Measurements from ENCODE around the gene NFE2L1.
A peak's percentile ranks its signal among the peaks of the same experiment; 100 is the strongest.

NFE2L1 gene

GRCh38 chr17:48006936-48007709 lies 41.0 kb upstream of the NFE2L1 start:
- Histone ChIP-seq H3K9me3 (replicated peaks in 1 of 2; ENCODE audit: control insufficient read depth in 2 of 2, insufficient read depth in 1 of 2, low read depth in 1 of 2, low read length in 2 of 2) (no peaks in the 10 kb centered on the region), H3K23ac (ENCODE audit: low read depth, low read length, poor library complexity) (no peak overlapping the region), H3K4me1 (ENCODE audit: control insufficient read depth in 2 of 2, insufficient read depth in 1 of 2, low read depth in 1 of 2, low read length in 2 of 2) (peaks cover 35 to 51% of the 10 kb centered on the region in 2 donors), H3K14ac (ENCODE audit: low read length) (no peak overlapping the region), H2BK15ac (ENCODE audit: low read length) (no peak overlapping the region), H3K79me1 (ENCODE audit: low read depth, low read length) (no peaks in the 10 kb centered on the region), H4K91ac (ENCODE audit: low read depth, low read length, poor library complexity) (no peak overlapping the region), H2BK5ac (ENCODE audit: low read length) (no peak overlapping the region), H2AFZ (ENCODE audit: low read length) (no peak overlapping the region), H2BK12ac (ENCODE audit: low read length) (no peak overlapping the region), H3K4me2 (ENCODE audit: insufficient read depth, low read length, poor library complexity, severe bottlenecking) (no peak overlapping the region), H3K4me3 (ENCODE audit: low read length in 2 of 2) (no peak overlapping the region), H3K4ac (ENCODE audit: low read length) (no peak overlapping the region), H4K8ac (ENCODE audit: low read depth, low read length) (no peak overlapping the region), H3K9ac (ENCODE audit: low read depth, low read length, poor library complexity) (no peak overlapping the region), H2BK120ac (ENCODE audit: low read depth, low read length) (no peak overlapping the region), H3K36me3 (replicated peaks in 1 of 2; ENCODE audit: control insufficient read depth in 2 of 2, insufficient read depth in 2 of 2, low read length in 2 of 2) (peaks cover 0 to 9% of the 10 kb centered on the region in 2 donors), H3K18ac (ENCODE audit: low read length) (peak overlapping the region; percentile 23), H3K27me3 (ENCODE audit: control insufficient read depth in 3 of 3, insufficient read depth in 3 of 3, low read depth in 1 of 3, low read length in 3 of 3) (no peaks in the 10 kb centered on the region), H3K27ac (replicated peaks; ENCODE audit: low read length) (no peak overlapping the region), H2AK5ac (ENCODE audit: low read depth, low read length) (no peak overlapping the region)
- WGBS, 2 donors (ENCODE audit: extremely low coverage in 2 of 2, insufficient read length in 2 of 2, insufficient replicate concordance in 1 of 2) = no CpG with 5 or more reads among the region's 12 CpGs
- DNase-seq (ENCODE audit: low spot score) = no peak

- Histone ChIP-seq H3K9me3 (replicated peaks in 1 of 2; ENCODE audit: control insufficient read depth in 2 of 2, insufficient read depth in 1 of 2, low read depth in 1 of 2, low read length in 2 of 2) (no peaks in the 10 kb centered on the region), H3K14ac (ENCODE audit: low read length) (no peak overlapping the region), H3K79me1 (ENCODE audit: low read depth, low read length) (no peaks in the 10 kb centered on the region), H3K27me3 (ENCODE audit: control insufficient read depth in 3 of 3, insufficient read depth in 3 of 3, low read depth in 1 of 3, low read length in 3 of 3) (no peaks in the 10 kb centered on the region), H3K36me3 (replicated peaks in 1 of 2; ENCODE audit: control insufficient read depth in 2 of 2, insufficient read depth in 2 of 2, low read length in 2 of 2) (peaks cover 0 to 9% of the 10 kb centered on the region in 2 donors), H2BK15ac (ENCODE audit: low read length) (no peak overlapping the region), H2AK5ac (ENCODE audit: low read depth, low read length) (no peak overlapping the region), H2AFZ (ENCODE audit: low read length) (no peak overlapping the region), H4K91ac (ENCODE audit: low read depth, low read length, poor library complexity) (no peak overlapping the region), H3K4me1 (ENCODE audit: control insufficient read depth in 2 of 2, insufficient read depth in 1 of 2, low read depth in 1 of 2, low read length in 2 of 2) (peaks cover 38 to 44% of the 10 kb centered on the region in 2 donors), H3K23ac (ENCODE audit: low read depth, low read length, poor library complexity) (no peak overlapping the region), H3K27ac (replicated peaks; ENCODE audit: low read length) (no peak overlapping the region), H2BK5ac (ENCODE audit: low read length) (no peak overlapping the region), H3K18ac (ENCODE audit: low read length) (no peak overlapping the region), H2BK120ac (ENCODE audit: low read depth, low read length) (no peak overlapping the region), H2BK12ac (ENCODE audit: low read length) (no peak overlapping the region), H3K4me2 (ENCODE audit: insufficient read depth, low read length, poor library complexity, severe bottlenecking) (no peak overlapping the region), H3K4me3 (ENCODE audit: low read length in 2 of 2) (no peak overlapping the region), H3K9ac (ENCODE audit: low read depth, low read length, poor library complexity) (no peak overlapping the region), H4K8ac (ENCODE audit: low read depth, low read length) (no peak overlapping the region), H3K4ac (ENCODE audit: low read length) (no peak overlapping the region)
- WGBS, 2 donors (ENCODE audit: extremely low coverage in 2 of 2, insufficient read length in 2 of 2, insufficient replicate concordance in 1 of 2) = no CpG with 5 or more reads among the region's 3 CpGs
- no peak for DNase-seq (ENCODE audit: low spot score)
Measured at GRCh38 chr17:48010193-48010592, 38.0 kb upstream of the NFE2L1 start.

GRCh38 chr17:48011405-48012150 lies 36.6 kb upstream of the NFE2L1 start:
- H4K8ac ChIP-seq (ENCODE audit: low read depth, low read length) = peak overlapping the region; percentile 83
- peaks cover 37 to 47% of the 10 kb centered on the region in 2 donors for H3K4me1 ChIP-seq (ENCODE audit: control insufficient read depth in 2 of 2, insufficient read depth in 1 of 2, low read depth in 1 of 2, low read length in 2 of 2)
- peak overlapping the region; percentile 89 for H4K91ac ChIP-seq (ENCODE audit: low read depth, low read length, poor library complexity)
- H3K18ac ChIP-seq (ENCODE audit: low read length) = peak overlapping the region; percentile 96
- H2BK12ac ChIP-seq (ENCODE audit: low read length) = no peak overlapping the region
- no CpG with 5 or more reads among the region's 23 CpGs for WGBS, 2 donors (ENCODE audit: extremely low coverage in 2 of 2, insufficient read length in 2 of 2, insufficient replicate concordance in 1 of 2)
- no peak for DNase-seq (ENCODE audit: low spot score)
- H3K4ac ChIP-seq (ENCODE audit: low read length) = peak overlapping the region; percentile 45
- peak overlapping the region; percentile 77 for H2BK120ac ChIP-seq (ENCODE audit: low read depth, low read length)
- no peaks in the 10 kb centered on the region for H3K9me3 ChIP-seq (replicated peaks in 1 of 2; ENCODE audit: control insufficient read depth in 2 of 2, insufficient read depth in 1 of 2, low read depth in 1 of 2, low read length in 2 of 2)
- H3K23ac ChIP-seq (ENCODE audit: low read depth, low read length, poor library complexity) = no peak overlapping the region
- no peak overlapping the region for H3K14ac ChIP-seq (ENCODE audit: low read length)
- peak overlapping the region; percentile 95 for H2BK5ac ChIP-seq (ENCODE audit: low read length)
- peak overlapping the region; percentile 59 to 64 for H3K4me3 ChIP-seq (ENCODE audit: low read length in 2 of 2)
- no peaks in the 10 kb centered on the region for H3K27me3 ChIP-seq (ENCODE audit: control insufficient read depth in 3 of 3, insufficient read depth in 3 of 3, low read depth in 1 of 3, low read length in 3 of 3)
- peak overlapping the region; percentile 91 for H3K27ac ChIP-seq (replicated peaks; ENCODE audit: low read length)
- no peak overlapping the region for H2AFZ ChIP-seq (ENCODE audit: low read length)
- no peak overlapping the region for H2BK15ac ChIP-seq (ENCODE audit: low read length)
- H3K4me2 ChIP-seq (ENCODE audit: insufficient read depth, low read length, poor library complexity, severe bottlenecking) = peak overlapping the region; percentile 48
- no peaks in the 10 kb centered on the region for H3K79me1 ChIP-seq (ENCODE audit: low read depth, low read length)
- H2AK5ac ChIP-seq (ENCODE audit: low read depth, low read length) = peak overlapping the region; percentile 42
- H3K9ac ChIP-seq (ENCODE audit: low read depth, low read length, poor library complexity) = peak overlapping the region; percentile 83
- peaks cover 0 to 9% of the 10 kb centered on the region in 2 donors for H3K36me3 ChIP-seq (replicated peaks in 1 of 2; ENCODE audit: control insufficient read depth in 2 of 2, insufficient read depth in 2 of 2, low read length in 2 of 2)

GRCh38 chr17:48012151-48012520 lies 36.0 kb upstream of the NFE2L1 start:
- Histone ChIP-seq H3K36me3 (replicated peaks in 1 of 2; ENCODE audit: control insufficient read depth in 2 of 2, insufficient read depth in 2 of 2, low read length in 2 of 2) (peaks cover 0 to 9% of the 10 kb centered on the region in 2 donors), H2AK5ac (ENCODE audit: low read depth, low read length) (no peak overlapping the region), H4K8ac (ENCODE audit: low read depth, low read length) (no peak overlapping the region), H2BK12ac (ENCODE audit: low read length) (no peak overlapping the region), H2BK5ac (ENCODE audit: low read length) (peak overlapping the region; percentile 95), H3K9me3 (replicated peaks in 1 of 2; ENCODE audit: control insufficient read depth in 2 of 2, insufficient read depth in 1 of 2, low read depth in 1 of 2, low read length in 2 of 2) (no peaks in the 10 kb centered on the region), H2BK15ac (ENCODE audit: low read length) (no peak overlapping the region), H3K23ac (ENCODE audit: low read depth, low read length, poor library complexity) (no peak overlapping the region), H3K4me3 (ENCODE audit: low read length in 2 of 2) (peak overlapping the region in 1 of 2 donors; percentile 64), H3K14ac (ENCODE audit: low read length) (no peak overlapping the region), H3K9ac (ENCODE audit: low read depth, low read length, poor library complexity) (no peak overlapping the region), H3K4ac (ENCODE audit: low read length) (no peak overlapping the region), H2BK120ac (ENCODE audit: low read depth, low read length) (no peak overlapping the region), H3K4me2 (ENCODE audit: insufficient read depth, low read length, poor library complexity, severe bottlenecking) (peak overlapping the region; percentile 48), H3K18ac (ENCODE audit: low read length) (no peak overlapping the region), H3K4me1 (ENCODE audit: control insufficient read depth in 2 of 2, insufficient read depth in 1 of 2, low read depth in 1 of 2, low read length in 2 of 2) (peaks cover 37 to 44% of the 10 kb centered on the region in 2 donors), H3K27me3 (ENCODE audit: control insufficient read depth in 3 of 3, insufficient read depth in 3 of 3, low read depth in 1 of 3, low read length in 3 of 3) (no peaks in the 10 kb centered on the region), H2AFZ (ENCODE audit: low read length) (no peak overlapping the region), H3K79me1 (ENCODE audit: low read depth, low read length) (no peaks in the 10 kb centered on the region), H4K91ac (ENCODE audit: low read depth, low read length, poor library complexity) (no peak overlapping the region), H3K27ac (replicated peaks; ENCODE audit: low read length) (peak overlapping the region; percentile 91)
- no peak for DNase-seq (ENCODE audit: low spot score)
- no CpG with 5 or more reads among the region's 34 CpGs for WGBS, 2 donors (ENCODE audit: extremely low coverage in 2 of 2, insufficient read length in 2 of 2, insufficient replicate concordance in 1 of 2)
